Measurements from ENCODE around the gene SMC3. TPM values are rescaled to one million over a fixed set of nuclear protein-coding genes. Genes with fewer than 3 reads are reported as not detected.

The SMC3 gene
- total RNA-seq, 6 experiments from 2014 or later, result 9.9 to 14.0 (median 11.9) TPM

GRCh38 chr10:110556969-110557601, 10.4 kb upstream of the SMC3 start:
- DNase-seq, result no peak

GRCh38 chr10:110558041-110558440, 9.5 kb upstream of the SMC3 start:
- WGBS (ENCODE audit: insufficient coverage, low coverage, low lambda C conversion rate, missing lambda C conversion rate), result 81% methylated on average over 3 of the region's 3 CpGs

More at GRCh38 chr10:110556969-110557601, 10.4 kb upstream of the SMC3 start:
- H3K27ac ChIP-seq, result no peak overlapping the region
- peak; percentile 66 to 78 (median 72) for ATAC-seq
- TF ChIP-seq POLR2A (IDR thresholded peaks at IDR 0.05), result no peak
- TF ChIP-seq, protein P1, sequence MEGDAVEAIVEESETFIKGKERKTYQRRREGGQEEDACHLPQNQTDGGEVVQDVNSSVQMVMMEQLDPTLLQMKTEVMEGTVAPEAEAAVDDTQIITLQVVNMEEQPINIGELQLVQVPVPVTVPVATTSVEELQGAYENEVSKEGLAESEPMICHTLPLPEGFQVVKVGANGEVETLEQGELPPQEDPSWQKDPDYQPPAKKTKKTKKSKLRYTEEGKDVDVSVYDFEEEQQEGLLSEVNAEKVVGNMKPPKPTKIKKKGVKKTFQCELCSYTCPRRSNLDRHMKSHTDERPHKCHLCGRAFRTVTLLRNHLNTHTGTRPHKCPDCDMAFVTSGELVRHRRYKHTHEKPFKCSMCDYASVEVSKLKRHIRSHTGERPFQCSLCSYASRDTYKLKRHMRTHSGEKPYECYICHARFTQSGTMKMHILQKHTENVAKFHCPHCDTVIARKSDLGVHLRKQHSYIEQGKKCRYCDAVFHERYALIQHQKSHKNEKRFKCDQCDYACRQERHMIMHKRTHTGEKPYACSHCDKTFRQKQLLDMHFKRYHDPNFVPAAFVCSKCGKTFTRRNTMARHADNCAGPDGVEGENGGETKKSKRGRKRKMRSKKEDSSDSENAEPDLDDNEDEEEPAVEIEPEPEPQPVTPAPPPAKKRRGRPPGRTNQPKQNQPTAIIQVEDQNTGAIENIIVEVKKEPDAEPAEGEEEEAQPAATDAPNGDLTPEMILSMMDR (IDR thresholded peaks at IDR 0.05), result peak; percentile 18 to 69 (median 61)
- no peaks in the 10 kb centered on the region for H3K27me3 ChIP-seq
- H3K36me3 ChIP-seq, result no peaks in the 10 kb centered on the region
- no peaks in the 10 kb centered on the region for H3K4me1 ChIP-seq
- H3K4me3 ChIP-seq, result no peak overlapping the region
- intact Hi-C loops (cut with DNase I), result no loop called here
- no peaks in the 10 kb centered on the region for H3K9me3 ChIP-seq
- 30% methylated on average over 7 of the region's 9 CpGs for WGBS (ENCODE audit: insufficient coverage, low coverage, low lambda C conversion rate, missing lambda C conversion rate)

GRCh38 chr10:110560012-110560411, 7.5 kb upstream of the SMC3 start:
- ATAC-seq (no peak), DNase-seq (no peak)
- TF ChIP-seq, protein P1 (IDR thresholded peaks at IDR 0.05), result no peak
- TF ChIP-seq POLR2A (IDR thresholded peaks at IDR 0.05), result no peak
- no peak overlapping the region for H3K4me3 ChIP-seq
- no peaks in the 10 kb centered on the region for H3K36me3 ChIP-seq
- intact Hi-C loops (cut with DNase I), result no loop called here
- H3K27ac ChIP-seq, result no peak overlapping the region
- no peaks in the 10 kb centered on the region for H3K27me3 ChIP-seq
- H3K4me1 ChIP-seq, result no peaks in the 10 kb centered on the region
- H3K9me3 ChIP-seq, result no peaks in the 10 kb centered on the region
- WGBS (ENCODE audit: insufficient coverage, low coverage, low lambda C conversion rate, missing lambda C conversion rate), result 91% methylated on average over 5 of the region's 8 CpGs

More at GRCh38 chr10:110558041-110558440, 9.5 kb upstream of the SMC3 start:
- Histone ChIP-seq H3K4me3 (no peak overlapping the region), H3K27ac (no peak overlapping the region), H3K9me3 (no peaks in the 10 kb centered on the region), H3K27me3 (no peaks in the 10 kb centered on the region), H3K36me3 (no peaks in the 10 kb centered on the region), H3K4me1 (no peaks in the 10 kb centered on the region)
- ATAC-seq, result no peak
- intact Hi-C loops (cut with DNase I), result no loop called here
- DNase-seq, result no peak
- no peak for TF ChIP-seq POLR2A (IDR thresholded peaks at IDR 0.05)
- TF ChIP-seq, protein P1 (IDR thresholded peaks at IDR 0.05), result no peak

DNA sequence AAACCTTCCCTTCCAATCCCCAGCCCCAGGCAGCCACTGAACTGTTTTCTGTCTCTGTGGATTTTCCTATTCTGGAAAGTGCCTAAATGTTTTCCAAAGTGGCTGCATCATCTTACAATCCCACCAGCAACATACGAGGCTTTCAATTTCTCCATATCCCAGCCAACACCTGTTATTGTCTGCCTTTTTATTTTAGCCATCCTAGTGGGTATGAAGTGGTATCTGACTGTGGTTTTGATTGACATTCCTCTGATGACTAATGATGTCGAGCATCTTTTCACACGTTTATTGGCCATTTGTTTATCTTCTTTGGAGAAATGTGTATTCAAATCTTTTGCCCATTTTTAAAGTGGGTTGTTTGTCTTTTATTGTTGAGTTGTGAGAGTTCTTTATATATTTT, 6.2 kb upstream of the SMC3 start:
- Histone ChIP-seq H3K4me1 (no peaks in the 10 kb centered on the region), H3K9me3 (no peaks in the 10 kb centered on the region), H3K36me3 (no peaks in the 10 kb centered on the region), H3K4me3 (no peak overlapping the region), H3K27me3 (no peaks in the 10 kb centered on the region), H3K27ac (no peak overlapping the region)
- intact Hi-C loops (cut with DNase I), result no loop called here
- no peak for TF ChIP-seq POLR2A (IDR thresholded peaks at IDR 0.05)
- TF ChIP-seq, protein P1 (IDR thresholded peaks at IDR 0.05), result no peak
- DNase-seq, result no peak
- no peak for ATAC-seq
- 88% methylated on average over 3 of the region's 3 CpGs for WGBS (ENCODE audit: insufficient coverage, low coverage, low lambda C conversion rate, missing lambda C conversion rate)

All from right lobe of liver (tissue), 6 donors.